Tibial artery (tissue), 4 donors: ENCODE data around the gene CACNA1C.
A peak's percentile ranks its signal among the peaks of the same experiment; 100 is the strongest.

Experiments used
- DNase-seq, 2 donors: peaks; one replicate each; pipeline ENCODE4 v3.0.0-alpha.2; 2019
- H3K27ac ChIP-seq, 2 donors: fragments of 200-600 bp; sonication (generic) in 1 of 2; 1 replicate in 1 of 2; 2 replicates in 1 of 2; pipeline ENCODE4 v1.5.1; 2018 to 2019; ENCODE audit warnings: mild to moderate bottlenecking in 1 of 2
- H3K27me3 ChIP-seq, 2 donors: fragments of 200-600 bp; sonication (generic) in 1 of 2; one replicate each; pipeline versions ENCODE4 v1.5.1 to v1.6.0; 2016 to 2019
- H3K36me3 ChIP-seq, 3 donors: fragments of 200-600 bp; sonication (generic) in 2 of 3; one replicate each; pipeline ENCODE4 v1.5.1; 2016 to 2019; ENCODE audit warnings: mild to moderate bottlenecking in 2 of 3
- H3K4me1 ChIP-seq, 4 donors: fragments of 200-600 bp; sonication (generic) in 2 of 4; 1 replicate in 3 of 4; 2 replicates in 1 of 4; pipeline ENCODE4 v1.5.1; 2016 to 2019
- H3K4me3 ChIP-seq, 2 donors: fragments of 200-600 bp; sonication (generic) in 1 of 2; 1 replicate in 1 of 2; 2 replicates in 1 of 2; pipeline ENCODE4 v1.5.1; 2018 to 2019; ENCODE audit warnings: mild to moderate bottlenecking in 2 of 2
- H3K9me3 ChIP-seq, 3 donors: fragments of 200-600 bp; sonication (generic) in 1 of 3; one replicate each; pipeline ENCODE4 v1.5.1; 2016 to 2019
- intact Hi-C: fragments of 100-400 bp; cut with DNase I; formaldehyde crosslinking; loops from one replicate; pipeline ENCODE4 v1.15.0; 2023; ENCODE audit warnings: low total_unique reads
- TF ChIP-seq, protein P1 (sequence below), 2 experiments: fragments of 200-600 bp in 1 of 2; fragments of 450-650 bp in 1 of 2; IDR thresholded peaks; one replicate each; pipeline ENCODE4 v1.5.1; 2017 to 2019; ENCODE audit warnings: antibody characterized with exemption in 2 of 2, mild to moderate bottlenecking in 1 of 2, moderate library complexity in 1 of 2

CACNA1C gene

DNA sequence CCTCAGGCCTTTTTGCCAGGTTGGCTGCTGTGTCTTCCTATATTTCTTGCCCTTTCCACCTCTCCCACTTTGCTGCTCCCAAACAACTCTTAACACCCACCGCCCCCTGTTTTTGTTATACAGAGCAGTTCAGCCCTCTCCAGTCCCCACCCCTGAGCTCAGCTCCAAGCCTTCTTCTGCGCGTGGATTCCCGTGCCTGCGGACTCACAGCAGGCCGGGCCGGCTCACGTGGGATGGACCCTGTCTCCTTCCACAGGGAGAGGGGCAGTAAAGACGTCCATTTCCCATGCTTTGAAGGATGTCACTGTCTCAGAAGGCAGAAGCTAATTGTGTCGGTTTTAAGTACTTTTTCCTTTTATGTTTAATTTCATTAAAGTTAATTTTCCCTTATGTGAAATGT lies 139.4 kb downstream of the CACNA1C start:
- no peaks in the 10 kb centered on the region for H3K9me3 ChIP-seq
- no peaks in the 10 kb centered on the region for H3K27me3 ChIP-seq
- intact Hi-C loops = no loop called here
- H3K4me1 ChIP-seq = peaks cover 0 to 34% (median 12%) of the 10 kb centered on the region in 4 donors
- peaks cover 0 to 5% (median 0%) of the 10 kb centered on the region in 3 donors for H3K36me3 ChIP-seq
- no peak overlapping the region for H3K27ac ChIP-seq
- no peak overlapping the region for H3K4me3 ChIP-seq
- TF ChIP-seq, protein P1, sequence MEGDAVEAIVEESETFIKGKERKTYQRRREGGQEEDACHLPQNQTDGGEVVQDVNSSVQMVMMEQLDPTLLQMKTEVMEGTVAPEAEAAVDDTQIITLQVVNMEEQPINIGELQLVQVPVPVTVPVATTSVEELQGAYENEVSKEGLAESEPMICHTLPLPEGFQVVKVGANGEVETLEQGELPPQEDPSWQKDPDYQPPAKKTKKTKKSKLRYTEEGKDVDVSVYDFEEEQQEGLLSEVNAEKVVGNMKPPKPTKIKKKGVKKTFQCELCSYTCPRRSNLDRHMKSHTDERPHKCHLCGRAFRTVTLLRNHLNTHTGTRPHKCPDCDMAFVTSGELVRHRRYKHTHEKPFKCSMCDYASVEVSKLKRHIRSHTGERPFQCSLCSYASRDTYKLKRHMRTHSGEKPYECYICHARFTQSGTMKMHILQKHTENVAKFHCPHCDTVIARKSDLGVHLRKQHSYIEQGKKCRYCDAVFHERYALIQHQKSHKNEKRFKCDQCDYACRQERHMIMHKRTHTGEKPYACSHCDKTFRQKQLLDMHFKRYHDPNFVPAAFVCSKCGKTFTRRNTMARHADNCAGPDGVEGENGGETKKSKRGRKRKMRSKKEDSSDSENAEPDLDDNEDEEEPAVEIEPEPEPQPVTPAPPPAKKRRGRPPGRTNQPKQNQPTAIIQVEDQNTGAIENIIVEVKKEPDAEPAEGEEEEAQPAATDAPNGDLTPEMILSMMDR (IDR thresholded peaks at IDR 0.05) = no peak
- no peak for DNase-seq

DNA sequence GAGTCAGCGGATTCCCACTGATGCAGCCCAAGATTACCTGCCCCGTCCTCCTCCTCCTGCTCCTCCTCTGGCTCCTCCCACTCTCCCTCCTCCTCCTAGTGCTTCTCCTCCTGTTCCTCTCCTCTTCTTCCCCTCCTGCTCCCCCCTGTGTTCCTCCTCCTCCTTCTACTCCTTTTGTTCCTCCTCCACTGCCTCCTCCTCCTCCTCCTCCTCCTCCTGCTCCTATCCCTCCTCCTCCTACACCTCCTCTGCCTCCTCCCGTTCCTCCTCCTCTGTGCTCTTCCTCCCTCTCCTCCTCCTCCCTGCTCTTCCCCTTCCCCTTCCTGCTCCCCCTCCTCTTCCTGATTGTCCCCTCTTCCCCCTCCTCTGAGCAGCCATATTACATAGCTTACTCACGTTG lies 141.3 kb downstream of the CACNA1C start:
- H3K4me1 ChIP-seq = peaks cover 0 to 50% (median 18%) of the 10 kb centered on the region in 4 donors
- DNase-seq = no peak

DNA sequence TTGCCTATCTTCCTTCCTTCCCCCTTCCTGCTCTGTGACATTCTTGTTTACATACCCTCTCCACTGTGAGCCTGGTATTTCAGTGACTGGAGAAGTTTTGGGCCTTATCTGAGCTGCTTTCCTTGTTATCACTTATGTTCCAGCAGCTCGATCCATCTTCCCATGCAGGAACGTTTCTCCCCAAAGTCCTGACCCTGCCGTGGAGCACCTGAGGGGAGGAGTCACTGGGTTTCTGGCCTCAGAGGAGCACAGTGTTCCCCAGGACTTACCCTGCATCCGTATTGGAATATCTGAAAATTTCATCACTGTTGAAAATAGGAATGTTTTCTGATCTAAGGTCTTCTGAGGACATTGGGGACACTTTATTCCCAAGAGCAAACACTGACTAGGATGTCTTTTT lies 141.8 kb downstream of the CACNA1C start:
- intact Hi-C loops = no loop called here
- no peak for DNase-seq
- TF ChIP-seq, protein P1 (IDR thresholded peaks at IDR 0.05) = no peak
- H3K4me1 ChIP-seq = peaks cover 0 to 50% (median 18%) of the 10 kb centered on the region in 4 donors
- no peaks in the 10 kb centered on the region for H3K9me3 ChIP-seq
- no peak overlapping the region for H3K4me3 ChIP-seq
- H3K27ac ChIP-seq = peak overlapping the region; percentile 41 to 55
- no peaks in the 10 kb centered on the region for H3K27me3 ChIP-seq
- peaks cover 0 to 5% (median 0%) of the 10 kb centered on the region in 3 donors for H3K36me3 ChIP-seq

More for the DNA sequence above, 141.3 kb downstream of the CACNA1C start:
- Histone ChIP-seq H3K27me3 (no peaks in the 10 kb centered on the region), H3K27ac (peak overlapping the region; percentile 41 to 55), H3K9me3 (no peaks in the 10 kb centered on the region), H3K36me3 (peaks cover 0 to 5% (median 0%) of the 10 kb centered on the region in 3 donors), H3K4me3 (no peak overlapping the region)
- intact Hi-C loops = no loop called here
- TF ChIP-seq, protein P1 (IDR thresholded peaks at IDR 0.05) = no peak

DNA sequence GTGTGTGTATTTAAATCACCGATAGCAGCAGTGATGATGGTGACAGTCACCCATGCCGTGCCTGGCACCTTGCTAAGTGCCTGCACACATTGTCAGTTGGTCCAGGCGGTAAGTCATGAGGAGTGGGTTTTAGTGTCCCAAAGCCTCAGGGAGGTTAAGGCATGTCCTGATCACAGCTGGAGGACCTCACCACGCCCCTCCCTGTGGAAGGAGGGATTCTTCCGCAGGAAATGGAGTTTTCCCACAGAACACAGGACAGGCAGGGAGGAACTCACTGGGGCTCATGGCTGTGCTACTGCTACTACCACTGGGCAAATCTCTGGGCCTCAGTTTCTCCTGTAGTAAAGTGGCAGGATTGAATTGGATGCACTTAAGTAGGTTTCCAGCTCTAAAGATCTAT lies 142.3 kb downstream of the CACNA1C start:
- intact Hi-C loops = no loop called here
- DNase-seq = no peak
- Histone ChIP-seq H3K4me3 (no peak overlapping the region), H3K36me3 (peaks cover 0 to 5% (median 0%) of the 10 kb centered on the region in 3 donors), H3K9me3 (no peaks in the 10 kb centered on the region), H3K27me3 (no peaks in the 10 kb centered on the region), H3K27ac (peak overlapping the region in 1 of 2 donors; percentile 41), H3K4me1 (peaks cover 0 to 50% (median 18%) of the 10 kb centered on the region in 4 donors)
- TF ChIP-seq, protein P1 (IDR thresholded peaks at IDR 0.05) = no peak

DNA sequence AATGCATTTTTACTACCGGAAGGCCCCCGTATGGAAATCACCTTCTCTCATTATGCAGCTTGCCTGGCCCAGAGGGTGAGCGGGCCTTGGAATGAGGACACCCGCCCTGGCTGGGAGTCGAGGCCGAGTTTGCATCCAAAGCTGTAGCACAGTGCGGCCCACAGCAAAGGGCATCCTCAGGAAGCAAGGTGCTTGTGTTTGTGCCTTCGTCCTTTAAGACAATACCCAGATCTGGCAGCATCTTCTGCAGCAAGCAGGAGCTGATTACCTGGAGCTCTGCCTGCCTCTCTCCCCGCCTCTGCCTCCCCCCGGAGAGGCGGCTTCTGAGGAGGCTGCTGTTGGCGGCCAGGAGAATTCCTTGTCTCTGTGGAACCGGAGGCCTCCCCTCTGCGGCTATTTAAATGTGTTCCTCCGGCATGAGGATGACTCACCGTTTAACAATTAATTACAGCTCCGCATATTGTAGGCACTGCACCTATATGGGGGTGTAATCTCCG lies 145.3 kb downstream of the CACNA1C start:
- DNase-seq = no peak
- TF ChIP-seq, protein P1 (IDR thresholded peaks at IDR 0.05) = no peak
- peaks cover 0 to 1% (median 0%) of the 10 kb centered on the region in 3 donors for H3K36me3 ChIP-seq
- intact Hi-C loops = no loop called here
- peaks cover 0 to 50% (median 17%) of the 10 kb centered on the region in 4 donors for H3K4me1 ChIP-seq
- H3K27ac ChIP-seq = peak overlapping the region in 1 of 2 donors; percentile 3
- H3K9me3 ChIP-seq = no peaks in the 10 kb centered on the region
- H3K27me3 ChIP-seq = no peaks in the 10 kb centered on the region
- H3K4me3 ChIP-seq = no peak overlapping the region
